HG02981 (cell line): ENCODE measurements around the gene SEPHS2.
"Not testable (repeated sequence)": the region's sequence is repeated elsewhere in the genome, so short reads cannot be mapped to it uniquely, and the experiment has no call there.

Experiments used
- ATAC-seq: cut with Tn5 transposase; IDR thresholded peaks from one replicate; pipeline ENCODE4 v1.9.1; 2021; ENCODE audit warnings: mild to moderate bottlenecking, moderate library complexity; ENCODE audit not compliant: unreplicated experiment

The SEPHS2 gene

GRCh38 chr16:30470632-30470995, 24.9 kb upstream of the SEPHS2 start:
- no peak for ATAC-seq

- no peak for ATAC-seq
These were observed 24.5 kb upstream of the SEPHS2 start for GRCh38 chr16:30470170-30470512.

DNA sequence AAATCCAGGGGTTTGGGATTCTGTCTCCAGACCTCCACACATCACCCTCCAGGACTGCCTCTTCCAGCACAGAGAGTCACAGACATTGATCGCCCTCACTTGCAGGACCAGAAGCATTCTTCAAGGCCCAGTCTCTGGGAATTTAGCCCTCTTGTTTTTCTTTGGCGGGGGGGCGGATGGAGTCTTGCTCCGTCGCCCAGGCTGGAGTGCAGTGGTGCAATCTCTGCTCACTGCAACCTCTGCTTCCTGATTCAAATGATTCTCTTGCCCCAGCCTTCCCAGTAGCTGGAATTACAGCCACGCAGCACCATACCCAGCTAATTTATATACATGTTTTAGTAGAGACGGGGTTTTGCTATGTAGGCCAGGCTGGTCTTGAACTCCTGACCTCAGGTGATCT, 18.4 kb upstream of the SEPHS2 start:
- ATAC-seq, result no peak

DNA sequence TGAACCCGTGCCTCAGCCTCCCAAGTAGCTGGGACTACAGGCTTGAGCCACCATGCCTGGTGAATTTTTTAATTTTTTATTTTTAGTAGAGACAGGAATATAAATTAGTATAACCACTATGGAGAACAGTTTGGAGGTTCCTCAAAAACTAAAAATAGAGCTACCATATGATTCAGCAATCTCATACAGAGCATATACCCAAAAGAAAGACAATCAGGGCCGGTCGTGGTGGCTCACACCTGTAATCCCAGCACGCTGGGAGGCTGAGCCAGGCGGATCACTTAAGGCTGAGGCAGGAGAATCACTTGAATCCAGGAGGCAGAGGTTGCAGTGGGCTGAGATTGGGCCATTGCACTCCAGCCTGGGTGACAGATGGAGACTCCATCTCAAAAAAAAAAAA, 15.8 kb upstream of the SEPHS2 start:
- ATAC-seq, result not testable (repeated sequence)

GRCh38 chr16:30459456-30459855, 13.8 kb upstream of the SEPHS2 start:
- ATAC-seq, result no peak

- ATAC-seq, result peak; percentile 83
These were observed 13.1 kb upstream of the SEPHS2 start for GRCh38 chr16:30458561-30459394.

DNA sequence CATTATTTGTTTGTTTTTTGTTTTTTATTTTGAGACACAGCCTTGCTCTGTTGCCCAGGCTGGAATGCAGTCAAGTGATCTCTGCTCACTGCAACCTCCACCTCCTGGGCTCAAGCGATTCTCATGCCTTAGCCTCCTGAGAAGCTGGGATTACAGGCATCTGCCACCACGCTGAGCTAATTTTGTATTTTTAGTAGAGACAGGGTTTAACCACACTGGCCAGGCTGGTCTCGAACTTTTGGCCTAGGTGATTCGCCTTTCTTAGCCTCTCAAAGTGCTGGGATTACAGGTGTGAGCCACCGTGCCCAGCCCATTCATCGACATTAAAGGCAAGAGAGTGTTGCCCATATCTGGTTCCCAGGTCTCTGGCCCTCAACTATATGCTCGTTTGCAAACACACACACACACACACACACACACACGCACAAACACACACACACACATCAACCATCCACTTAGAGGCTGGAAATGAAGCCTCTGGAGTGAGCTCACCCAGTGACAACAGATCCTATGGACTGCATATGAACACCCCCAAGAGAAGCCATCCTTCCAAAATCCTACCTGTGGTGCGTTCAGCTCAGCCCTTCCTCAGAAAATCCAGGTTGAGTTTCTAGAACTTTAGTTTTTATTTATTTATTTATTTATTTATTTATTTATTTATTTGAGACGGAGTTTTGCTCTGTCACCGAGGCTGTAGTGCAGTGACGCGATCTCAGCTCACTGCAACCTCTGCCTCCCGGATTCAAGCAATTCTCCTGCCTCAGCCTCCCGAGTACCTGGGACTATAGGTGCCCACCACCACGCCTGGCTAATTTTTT, 12.3 kb upstream of the SEPHS2 start:
- ATAC-seq, result no peak

DNA sequence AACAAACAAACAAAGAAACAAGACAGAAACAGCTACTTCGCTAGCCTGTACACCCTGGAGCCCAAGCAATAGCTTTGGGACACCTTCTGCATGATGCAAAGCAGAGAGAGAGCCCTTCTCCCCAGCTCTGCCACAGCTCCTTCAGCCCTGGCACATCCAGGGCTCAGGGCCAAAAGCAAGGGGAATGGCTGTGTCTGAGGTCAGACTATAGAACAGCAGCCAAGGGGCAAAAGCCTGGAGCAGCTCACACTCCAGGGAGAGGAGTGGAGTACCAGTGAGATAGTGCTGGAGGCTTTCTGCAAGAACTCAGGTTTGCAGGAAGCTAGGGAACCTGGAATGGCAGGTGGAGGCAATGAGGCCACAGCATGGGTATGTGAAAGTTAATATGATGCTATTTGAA, 11.6 kb upstream of the SEPHS2 start:
- no peak for ATAC-seq

DNA sequence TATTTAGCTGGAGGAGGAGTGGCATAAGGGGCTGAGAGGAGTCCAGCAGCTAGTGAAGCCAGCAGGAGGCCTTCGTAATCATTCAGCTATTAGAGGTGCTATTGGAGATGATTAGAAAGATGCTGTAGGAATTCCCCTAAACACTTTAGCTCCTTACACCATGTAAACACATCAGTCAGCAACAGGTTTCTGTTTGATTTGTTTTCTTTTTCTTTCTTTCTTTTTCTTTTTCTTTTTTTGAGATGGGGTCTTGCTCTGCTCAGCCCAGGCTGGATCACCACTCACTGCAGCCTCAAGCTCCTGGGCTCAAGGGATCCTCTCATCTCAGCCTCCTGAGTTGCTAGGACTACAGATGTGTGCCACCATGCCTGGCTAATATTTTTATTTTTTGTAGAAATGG, 10.6 kb upstream of the SEPHS2 start:
- ATAC-seq, result no peak

DNA sequence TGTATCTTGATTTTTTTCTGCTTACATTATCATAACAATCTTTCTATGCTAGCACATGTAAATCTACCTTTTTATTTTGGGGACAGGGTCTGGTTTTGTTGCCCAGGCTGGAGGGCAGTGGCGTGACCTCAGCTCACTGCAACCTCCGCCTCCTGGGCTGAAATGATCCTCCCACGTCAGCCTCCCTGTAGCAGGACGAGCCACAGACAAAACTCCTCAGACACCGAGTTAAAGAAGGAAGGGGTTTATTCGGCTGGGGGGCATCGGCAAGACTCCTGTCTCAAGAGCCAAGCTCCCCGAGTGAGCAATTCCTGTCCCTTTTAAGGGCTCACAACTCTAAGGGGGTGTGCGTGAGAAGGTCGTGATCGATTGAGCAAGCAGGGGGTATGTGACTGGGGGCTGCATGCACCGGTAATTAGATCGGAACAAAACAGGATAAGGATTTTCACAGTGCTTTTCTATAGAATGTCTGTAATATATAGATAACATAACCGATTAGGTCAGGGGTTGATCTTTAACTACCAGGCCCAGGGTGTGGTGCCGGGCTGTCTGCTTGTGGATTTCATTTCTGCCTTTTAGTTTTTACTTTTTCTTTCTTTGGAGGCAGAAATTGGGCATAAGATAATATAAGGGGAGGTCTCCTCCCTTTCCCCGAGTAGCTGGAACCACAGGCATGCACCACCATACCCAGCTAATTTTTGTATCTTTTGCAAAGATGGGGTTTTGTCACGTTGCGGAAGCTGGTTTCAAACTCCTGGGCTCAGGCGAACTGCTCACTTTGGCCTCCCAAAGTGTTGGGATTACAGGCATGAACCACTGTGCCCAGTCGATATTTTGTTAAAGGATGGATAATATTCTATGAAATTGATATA, 7.3 kb upstream of the SEPHS2 start:
- not testable (repeated sequence) for ATAC-seq

- ATAC-seq, result no peak
These were observed 3.4 kb upstream of the SEPHS2 start for GRCh38 chr16:30449116-30449435.

GRCh38 chr16:30447512-30448226, 2.0 kb upstream of the SEPHS2 start:
- no peak for ATAC-seq

DNA sequence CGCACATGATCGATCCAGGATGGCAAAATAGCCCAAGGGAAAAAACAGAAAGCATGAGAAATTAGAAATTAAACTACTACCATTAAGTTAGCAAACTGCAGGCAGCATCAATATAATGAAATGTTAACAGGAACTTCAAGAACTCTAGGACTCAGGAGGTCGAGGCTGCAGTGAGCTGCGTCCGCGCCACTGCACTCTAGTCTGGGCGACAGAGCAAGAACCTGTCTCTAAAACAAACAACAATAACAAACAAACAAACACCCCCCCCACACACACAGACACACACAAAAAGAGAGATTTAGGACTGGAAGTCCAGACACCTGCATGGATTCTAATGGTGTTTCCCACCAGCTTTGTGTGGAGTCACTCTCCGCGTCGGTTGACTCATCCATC, 525 bp upstream of the SEPHS2 start:
- no peak for ATAC-seq

GRCh38 chr16:30445149-30445407, 596 bp downstream of the SEPHS2 start:
- ATAC-seq, result peak; percentile 6

GRCh38 chr16:30444231-30445148, 1.2 kb downstream of the SEPHS2 start:
- ATAC-seq, result no peak

DNA sequence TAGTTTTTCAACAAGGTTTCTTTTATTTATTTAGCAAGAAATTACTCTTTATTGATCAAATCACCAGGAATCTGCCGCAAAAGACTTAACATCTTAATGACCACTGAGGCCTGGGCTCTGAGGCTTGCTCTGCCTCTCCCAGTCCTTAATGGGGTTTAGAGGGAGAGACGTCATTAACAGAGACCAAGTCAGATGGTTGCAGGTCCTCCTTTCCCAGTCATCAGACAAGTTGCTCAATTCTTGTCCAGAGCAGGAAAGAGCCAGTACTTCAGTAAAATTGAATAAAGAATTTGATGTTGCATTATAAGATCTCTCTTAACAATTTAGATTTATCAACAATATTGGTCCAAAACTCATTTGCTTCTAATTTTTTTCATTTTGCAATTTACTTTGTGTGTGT, 2.0 kb downstream of the SEPHS2 start:
- ATAC-seq, result no peak

- ATAC-seq, result no peak
These were observed 5.8 kb downstream of the SEPHS2 start for GRCh38 chr16:30439720-30440348.

- ATAC-seq, result no peak
These were observed 6.8 kb downstream of the SEPHS2 start for GRCh38 chr16:30438835-30439234.

- ATAC-seq, result no peak
These were observed 8.1 kb downstream of the SEPHS2 start for GRCh38 chr16:30437511-30438046.
